GM20431 (cell line): ENCODE results near the gene DTNB.
"Not testable (repeated sequence)": the region's sequence is repeated elsewhere in the genome, so short reads cannot be mapped to it uniquely, and the experiment has no call there.

Experiments used
- in situ Hi-C: fragments of 300-500 bp; cut with MseI, MboI; formaldehyde crosslinking; loops from one replicate; pipeline ENCODE4 v1.15.0; 2020; ENCODE audit warnings: low sequenced_read_pairs; ENCODE audit not compliant: unreplicated experiment

DTNB gene

DNA sequence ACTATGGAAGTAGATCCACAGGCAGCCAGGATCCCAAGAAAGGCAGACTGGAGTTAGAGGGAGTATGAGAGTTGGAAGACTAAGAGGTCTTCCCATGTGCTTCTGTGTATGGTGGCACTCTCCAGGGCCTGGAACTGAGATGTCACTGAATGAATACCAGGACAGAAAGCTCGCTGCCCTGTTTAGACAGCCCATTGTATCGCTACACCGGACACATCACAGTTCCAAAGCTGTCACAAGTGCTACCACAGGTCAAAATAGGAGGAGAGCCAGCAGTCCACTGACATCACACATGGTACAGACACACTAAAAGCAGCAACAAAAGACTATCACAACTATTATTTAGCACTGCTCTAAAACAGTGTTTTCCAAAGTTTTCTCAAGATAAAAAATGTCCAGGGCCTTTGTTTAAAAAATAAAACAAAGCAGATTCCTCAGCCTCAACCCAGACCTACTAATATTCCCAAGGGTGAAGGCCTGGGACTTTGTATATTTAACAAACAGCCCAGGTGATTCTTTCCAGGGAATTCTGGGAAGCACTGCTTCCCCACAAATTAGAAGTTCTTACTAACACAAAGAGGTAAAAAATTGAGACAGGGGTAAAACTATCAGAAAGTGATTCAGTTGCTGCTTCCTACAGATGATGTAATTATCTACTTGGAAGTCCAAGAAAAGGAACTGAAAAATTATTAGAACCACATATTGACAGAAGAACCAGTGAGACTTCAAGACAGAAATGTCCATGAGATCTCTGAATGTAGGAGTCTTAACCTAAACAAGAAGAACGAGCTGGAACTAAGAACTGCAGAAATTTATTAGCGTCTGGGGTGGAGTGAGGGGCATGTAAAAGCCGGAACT is 116.0 kb downstream of the DTNB start:
- in situ Hi-C loops, result no loop called here

DNA sequence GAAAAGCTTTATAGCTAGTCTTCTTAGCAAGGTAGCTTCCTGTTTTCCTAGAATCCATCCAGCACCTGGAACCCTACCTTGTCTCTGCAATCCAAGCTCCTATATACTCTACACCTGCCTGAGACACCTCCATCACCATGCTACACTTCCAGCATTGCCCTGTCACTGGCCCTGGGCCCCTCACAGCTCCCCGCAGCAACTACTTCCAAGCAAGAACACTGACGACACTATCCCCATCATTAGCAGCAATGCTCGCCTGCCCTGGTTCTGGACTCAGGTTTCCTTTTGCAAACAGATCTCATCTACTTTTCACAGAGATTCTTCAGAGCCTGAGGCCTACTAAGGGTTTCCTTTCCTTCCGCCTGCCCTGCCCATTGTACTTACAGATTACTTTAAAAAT is 121.1 kb downstream of the DTNB start:
- in situ Hi-C loops, result no loop called here

DNA sequence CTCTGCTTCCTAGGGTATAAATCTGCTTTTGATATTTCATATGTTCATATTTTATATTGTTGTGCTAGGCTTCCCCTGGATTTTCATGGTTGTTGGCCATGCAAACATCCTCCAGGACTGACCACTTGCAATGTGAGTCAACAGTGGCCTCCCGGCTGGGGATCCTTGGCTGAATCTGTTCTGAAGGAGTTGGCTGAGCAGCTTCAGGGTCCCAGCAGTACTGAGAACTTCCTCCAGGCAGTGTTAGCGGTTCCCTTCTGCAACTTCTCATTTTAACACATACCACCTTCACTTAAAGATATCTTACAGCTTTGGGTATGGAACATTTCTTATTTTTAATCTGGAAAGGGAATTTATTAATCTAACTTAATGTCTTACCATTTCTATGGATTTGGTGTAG is 122.1 kb downstream of the DTNB start:
- in situ Hi-C loops, result no loop called here

DNA sequence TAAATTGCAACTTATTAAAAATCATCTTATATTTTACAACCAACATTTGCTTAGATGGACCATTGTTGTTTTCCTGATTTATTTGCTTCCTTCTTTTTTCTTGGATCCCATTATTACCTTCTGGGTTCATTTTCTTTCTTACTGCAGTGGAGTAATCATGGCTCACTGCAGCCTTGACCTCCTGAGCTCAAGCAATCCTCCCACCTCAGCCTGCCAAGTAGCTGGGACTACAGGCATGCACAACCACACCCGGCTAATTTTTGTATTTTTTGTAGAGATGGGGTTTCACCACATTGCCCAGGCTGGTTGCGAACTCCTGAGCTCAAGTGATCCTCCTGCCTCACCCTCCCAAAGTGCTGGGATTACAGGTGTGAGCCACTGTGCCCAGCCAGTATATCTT is 123.8 kb downstream of the DTNB start:
- in situ Hi-C loops, result not testable (repeated sequence)

DNA sequence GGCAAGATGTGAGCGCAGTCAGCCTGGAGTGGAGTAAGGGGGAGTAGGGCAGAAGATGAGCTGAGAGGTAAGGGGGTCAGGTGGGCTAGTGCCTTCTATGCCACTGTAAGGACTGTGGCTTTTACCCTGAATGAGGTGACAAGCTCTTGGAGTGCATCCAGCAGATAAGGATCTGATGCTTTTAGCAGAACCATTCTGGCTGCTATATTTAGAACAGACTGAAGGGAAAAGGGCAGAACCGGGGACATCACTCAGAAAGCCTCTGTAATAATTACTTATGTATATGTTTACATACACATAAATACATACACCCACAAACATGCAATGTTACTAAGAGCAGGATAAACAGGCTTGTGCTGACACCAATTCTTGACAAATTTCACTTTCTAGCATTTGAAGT is 124.8 kb downstream of the DTNB start:
- in situ Hi-C loops, result no loop called here

DNA sequence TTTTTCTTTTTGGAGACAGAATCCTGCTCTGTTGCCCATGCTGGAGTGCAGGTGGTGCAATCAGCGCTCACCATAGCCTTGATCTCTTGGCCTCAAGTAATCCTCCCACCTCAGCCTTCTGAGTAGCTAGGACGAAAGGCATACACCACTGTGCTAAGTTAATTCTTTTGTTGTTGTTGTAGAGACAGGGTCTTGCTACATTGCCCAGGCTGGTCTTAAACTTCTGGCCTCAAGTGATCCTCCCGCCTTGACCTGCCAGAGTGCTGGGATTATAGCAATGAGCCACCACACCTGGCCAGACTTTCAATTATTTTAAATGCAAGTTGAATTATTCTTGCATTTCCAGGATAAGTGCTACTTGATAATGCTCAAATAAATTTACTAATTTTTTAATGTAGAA is 126.5 kb downstream of the DTNB start:
- in situ Hi-C loops, result no loop called here

DNA sequence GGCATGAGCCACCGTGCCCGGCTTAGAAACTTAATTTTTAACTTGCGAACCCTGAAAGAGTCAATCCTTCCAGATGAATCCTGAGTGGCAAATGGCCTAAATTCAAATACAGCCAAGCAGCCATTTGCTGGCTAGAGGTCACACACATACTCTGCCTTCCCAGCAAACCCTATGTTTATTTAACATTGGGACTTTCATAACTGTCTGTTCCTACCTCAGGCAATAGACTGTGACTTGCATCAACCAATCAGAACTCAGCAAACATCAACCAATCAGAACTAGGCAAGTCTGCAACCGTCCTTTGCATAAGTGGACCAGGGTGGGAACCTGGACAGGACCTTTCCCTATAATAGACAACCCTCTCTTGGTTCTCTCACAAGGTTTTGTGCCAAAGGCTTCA is 127.5 kb downstream of the DTNB start:
- in situ Hi-C loops, result no loop called here

DNA sequence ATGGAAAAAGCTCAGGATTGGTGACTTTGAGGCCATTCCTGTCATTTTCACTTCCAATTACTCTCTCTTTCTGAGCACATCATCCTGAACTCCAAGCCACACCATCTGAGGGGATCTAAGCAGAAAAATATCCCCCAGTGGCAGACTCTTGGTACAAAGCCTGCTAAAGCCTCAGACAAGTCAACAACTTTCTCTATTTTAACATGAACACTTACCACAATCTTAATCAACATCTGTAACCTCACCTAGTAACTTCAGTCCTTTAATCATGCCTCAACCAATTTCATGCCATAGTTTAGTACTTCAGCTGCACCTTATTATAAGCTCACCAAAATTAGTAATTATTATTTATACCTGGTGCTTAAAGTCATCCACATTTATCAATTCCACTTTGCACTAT is 128.9 kb downstream of the DTNB start:
- in situ Hi-C loops, result no loop called here

DNA sequence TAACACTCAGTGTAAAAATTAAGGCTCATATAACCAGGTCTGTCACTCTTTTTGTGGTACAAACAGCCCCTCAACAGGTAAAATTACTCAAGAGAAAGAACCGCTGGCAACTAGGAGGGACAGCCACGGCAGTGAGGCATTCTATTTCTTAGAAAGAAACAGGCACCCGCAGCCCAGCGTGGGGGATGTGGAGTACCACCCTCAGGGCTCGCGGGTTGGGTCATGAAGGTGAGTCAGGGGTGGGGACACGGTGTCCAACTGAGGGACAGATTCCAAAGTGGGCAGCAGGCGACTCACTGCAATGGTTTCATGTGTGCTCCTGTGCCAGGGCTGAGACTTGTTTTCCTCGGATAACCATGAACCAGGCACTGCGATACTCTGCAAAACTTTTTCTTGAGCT is 129.4 kb downstream of the DTNB start:
- in situ Hi-C loops, result no loop called here

DNA sequence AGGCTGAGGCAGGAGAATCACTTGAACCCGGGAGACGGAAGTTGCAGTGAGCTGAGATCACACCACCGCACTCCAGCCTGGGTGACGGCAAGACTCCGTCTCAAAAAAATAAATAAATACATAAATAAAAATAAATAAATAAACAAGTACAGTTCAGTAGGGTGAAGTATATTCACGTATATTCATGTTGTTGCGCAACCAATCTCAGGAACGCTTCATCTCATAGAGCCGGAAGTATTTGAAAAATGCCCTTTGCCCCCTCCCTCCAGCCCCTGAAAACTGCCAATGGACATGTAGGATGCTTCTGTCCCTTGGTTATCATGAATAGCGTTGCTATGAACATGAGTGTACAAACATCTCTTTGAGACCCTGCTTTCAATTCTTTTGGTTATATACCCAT is 132.0 kb downstream of the DTNB start:
- in situ Hi-C loops, result no loop called here

DNA sequence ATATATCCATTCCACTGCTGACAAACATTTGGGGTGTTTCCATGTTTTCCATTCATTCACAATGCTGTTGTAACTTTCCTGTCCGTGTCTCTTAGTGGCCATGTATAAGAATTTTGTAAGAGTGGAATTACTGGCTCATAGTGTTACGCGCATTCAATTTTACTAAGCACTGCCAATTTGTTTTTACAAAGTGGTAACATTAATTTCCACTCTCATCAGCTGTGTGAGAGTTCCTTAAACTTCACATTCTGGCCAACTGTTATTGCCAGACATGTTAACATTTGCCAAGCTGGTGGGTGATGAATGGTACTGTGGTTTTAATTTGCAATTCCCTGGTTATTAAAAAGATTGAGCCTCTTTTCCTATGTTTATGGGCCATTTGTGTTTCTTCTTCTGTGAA is 134.2 kb downstream of the DTNB start:
- in situ Hi-C loops, result no loop called here

DNA sequence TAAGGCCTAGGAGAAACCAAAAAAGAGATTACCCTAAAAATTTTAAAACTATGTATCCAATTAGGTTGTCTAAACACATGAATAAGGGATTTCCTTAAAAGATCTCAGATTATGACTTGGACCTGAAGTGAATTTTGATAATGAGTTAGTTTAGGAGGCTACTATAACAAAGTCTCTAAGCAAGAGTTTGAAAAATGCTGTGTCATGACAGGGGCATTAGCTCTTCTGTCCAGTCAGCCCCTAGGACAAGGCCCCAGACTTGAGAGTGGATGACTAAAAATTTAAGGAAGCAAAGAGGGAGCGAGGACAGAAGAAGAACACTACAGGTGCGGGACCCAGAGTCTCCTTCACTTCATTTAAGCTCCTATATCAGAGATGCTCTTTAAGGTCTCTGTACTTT is 135.9 kb downstream of the DTNB start:
- in situ Hi-C loops, result no loop called here

DNA sequence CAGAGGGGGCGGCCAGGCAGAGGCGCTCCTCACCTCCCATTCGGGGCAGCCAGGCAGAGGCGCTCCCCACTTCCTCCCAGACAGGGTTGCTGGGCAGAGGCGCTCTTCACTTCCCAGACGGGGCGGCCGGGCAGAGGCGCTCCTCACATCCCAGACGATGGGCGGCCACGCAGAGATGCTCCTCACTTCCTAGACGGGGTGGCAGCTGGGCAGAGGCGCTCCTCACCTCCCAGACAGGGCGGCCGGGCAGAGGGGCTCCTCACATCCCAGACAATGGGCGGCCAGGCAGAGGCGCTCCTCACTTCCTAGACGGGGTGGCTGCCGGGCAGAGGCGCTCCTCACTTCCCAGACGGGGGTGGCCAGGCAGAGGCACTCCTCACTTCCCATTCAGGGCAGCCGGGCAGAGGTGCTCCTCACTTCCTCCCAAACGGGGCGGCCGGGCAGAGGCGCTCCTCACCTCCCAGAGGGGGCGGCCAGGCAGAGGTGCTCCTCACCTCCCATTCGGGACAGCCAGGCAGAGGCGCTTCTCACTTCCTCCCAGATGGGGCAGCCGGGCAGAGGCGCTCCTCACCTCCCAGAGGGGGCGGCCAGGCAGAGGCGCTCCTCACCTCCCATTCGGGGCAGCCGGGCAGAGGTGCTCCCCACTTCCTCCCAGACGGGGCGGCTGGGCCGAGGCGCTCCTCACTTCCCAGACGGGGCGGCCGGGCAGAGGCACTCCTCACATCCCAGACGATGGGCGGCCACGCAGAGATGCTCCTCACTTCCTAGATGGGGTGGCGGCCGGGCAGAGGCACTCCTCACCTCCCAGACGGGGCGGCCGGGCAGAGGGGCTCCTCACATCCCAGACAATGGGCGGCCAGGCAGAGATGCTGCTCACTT is 137.7 kb downstream of the DTNB start:
- in situ Hi-C loops, result not testable (repeated sequence)

DNA sequence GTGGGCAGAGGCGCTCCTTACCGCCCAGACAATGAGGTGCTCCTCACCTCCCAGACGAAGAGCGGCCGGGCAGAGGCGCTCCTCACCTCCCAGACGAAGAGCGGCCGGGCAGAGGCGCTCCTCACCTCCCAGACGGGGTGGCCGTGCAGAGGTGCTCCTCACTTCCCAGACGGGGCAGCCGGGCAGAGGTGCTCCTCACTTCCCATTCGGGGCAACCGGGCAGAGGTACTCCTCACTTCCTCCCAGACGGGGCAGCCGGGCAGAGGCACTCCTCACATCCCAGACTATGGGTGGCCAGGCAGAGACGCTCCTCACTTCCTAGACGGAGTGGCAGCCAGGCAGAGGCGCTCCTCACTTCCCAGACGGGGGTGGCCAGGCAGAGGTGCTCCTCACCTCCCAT is 138.4 kb downstream of the DTNB start:
- in situ Hi-C loops, result not testable (repeated sequence)

DNA sequence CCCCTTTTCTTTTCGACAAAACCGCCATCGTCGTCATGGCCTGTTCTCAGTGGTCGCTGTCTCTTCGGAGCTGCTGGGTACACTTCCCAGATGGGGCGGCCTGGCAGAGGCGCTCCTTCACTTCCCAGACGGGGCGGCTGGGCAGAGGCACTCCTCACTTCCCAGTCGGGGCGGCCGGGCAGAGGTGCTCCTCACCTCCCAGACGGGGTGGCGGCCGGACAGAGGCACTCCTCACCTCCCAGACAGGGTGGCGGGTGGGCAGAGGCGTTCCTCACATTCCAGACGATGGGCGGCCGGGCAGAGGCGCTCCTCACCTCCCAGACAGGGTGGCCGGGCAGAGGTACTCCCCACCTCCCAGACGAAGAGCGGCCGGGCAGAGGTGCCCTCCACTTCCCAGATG is 138.9 kb downstream of the DTNB start:
- in situ Hi-C loops, result no loop called here

DNA sequence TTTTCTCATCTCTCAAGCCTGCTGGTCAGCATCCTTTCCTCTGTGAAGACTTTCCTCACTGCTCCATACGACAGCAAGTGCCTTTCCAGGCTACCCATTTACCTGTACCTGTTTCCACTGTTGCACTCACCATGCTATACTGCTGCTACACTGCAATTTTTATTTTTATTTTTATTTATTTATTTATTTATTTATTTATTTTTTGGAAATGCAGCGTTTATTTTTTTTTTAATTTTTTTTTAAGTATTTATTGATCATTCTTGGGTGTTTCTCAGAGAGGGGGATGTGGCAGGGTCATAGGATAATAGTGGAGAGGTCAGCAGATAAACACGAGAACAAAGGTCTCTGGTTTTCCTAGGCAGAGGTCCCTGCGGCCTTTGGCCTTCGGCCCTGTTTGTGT is 139.6 kb downstream of the DTNB start:
- in situ Hi-C loops, result not testable (repeated sequence)

DNA sequence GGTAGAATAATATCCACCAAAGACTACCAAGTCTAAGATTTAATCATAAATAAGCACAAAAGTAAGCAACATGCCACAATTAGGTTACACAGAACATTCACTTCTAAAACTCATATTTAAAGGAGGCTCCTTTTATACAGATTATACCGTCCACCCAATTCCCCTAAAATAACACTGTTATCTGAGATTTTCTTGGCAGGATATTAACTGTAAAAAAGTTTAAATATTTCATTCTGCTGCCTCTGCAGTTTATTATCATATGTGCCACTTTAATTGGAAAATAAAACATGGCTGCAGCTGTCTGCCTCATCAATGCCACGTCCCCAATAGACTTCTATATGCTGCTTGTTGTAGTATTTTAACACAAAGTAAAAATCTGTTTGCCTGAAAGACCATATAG is 140.9 kb downstream of the DTNB start:
- in situ Hi-C loops, result no loop called here

DNA sequence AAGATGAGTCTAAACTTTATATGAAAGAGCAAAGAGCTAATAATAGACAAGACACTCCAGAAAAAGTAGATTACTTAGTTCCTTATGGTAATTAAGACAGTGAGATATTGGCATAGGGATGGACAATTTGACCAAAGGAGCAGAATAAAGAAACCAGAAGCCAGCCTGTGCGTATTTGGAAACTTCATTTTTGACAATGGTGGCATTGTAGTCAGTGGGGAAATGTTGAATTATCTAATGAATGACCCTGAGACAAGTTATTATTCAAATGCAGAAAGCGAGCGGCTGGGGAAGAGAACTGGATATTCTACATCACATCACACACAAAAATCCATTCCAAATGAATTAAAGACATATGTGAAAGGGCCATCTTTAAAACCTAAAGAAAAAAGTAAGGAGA is 144.3 kb downstream of the DTNB start:
- in situ Hi-C loops, result no loop called here

DNA sequence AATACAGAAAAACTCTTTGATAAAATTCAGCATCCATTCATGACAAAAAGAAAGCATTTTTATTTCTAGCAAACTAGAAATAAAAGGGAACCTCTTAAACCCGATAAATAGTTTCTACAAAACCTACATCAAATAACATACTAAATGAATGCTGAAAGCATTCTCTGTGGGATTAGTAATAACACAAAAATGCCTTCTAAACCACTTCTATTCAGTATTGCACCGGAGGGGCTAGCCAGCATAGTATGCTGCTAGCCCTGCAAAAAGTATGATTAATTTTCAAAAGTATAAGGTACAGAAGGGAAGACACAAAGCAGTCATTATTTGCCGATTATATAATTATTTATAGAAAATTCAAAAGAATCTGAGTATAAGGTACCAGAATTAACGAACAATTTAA is 145.2 kb downstream of the DTNB start:
- in situ Hi-C loops, result no loop called here

DNA sequence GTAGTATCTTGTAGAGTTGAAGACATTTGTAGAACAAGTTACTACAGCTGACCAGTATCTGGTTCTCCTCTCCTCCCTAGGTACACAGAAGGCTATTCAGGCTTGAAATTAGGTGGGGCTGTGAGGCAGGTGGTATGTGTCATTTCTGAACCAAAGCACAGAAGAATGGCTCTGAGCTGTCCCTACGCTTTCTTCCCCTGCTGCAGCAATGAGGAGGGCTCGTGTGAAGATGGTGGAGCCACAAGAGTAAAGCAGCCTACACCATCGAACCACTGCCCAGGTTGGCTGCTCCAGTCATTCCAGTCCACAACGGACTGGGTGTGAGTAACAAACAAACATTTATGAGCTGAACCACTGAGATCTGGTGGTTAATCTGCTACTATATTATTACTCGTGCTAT is 148.9 kb downstream of the DTNB start:
- in situ Hi-C loops, result no loop called here

DNA sequence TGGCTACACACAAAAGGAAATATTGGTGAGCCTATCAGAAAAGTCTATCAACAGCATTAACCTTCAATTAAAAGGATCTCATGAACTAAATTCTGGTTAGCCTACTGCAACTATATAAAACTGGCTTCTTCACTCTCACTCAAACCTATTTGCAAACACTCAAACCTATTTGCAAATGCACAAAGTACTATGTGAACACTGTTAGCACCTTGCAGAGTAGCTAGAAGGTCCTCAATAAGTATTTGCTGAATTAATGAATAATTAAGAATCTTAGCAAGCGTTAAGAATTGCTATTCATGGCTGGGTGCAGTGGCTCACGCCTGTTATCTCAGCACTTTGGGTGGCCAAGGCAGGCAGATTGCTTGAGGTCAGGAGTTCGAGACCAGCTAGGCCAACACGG is 150.3 kb downstream of the DTNB start:
- in situ Hi-C loops, result no loop called here
